GM12891 (cell line): ENCODE measurements around the gene FTO.

Experiments used
- POLR2A ChIP-seq: IDR thresholded peaks from 2 replicates; pipeline ENCODE4 v1.6.1; 2011; ENCODE audit warnings: low read depth, low read length, control low read depth
- POLR2AphosphoS5 ChIP-seq: IDR thresholded peaks from 2 replicates; pipeline ENCODE4 v1.6.1; 2011; ENCODE audit warnings: low read depth, low read length, control low read depth
- POU2F2 ChIP-seq: IDR thresholded peaks from 2 replicates; pipeline ENCODE4 v1.6.1; 2011; ENCODE audit warnings: low read depth, mild to moderate bottlenecking, control low read depth, low read length, moderate library complexity
- TAF1 ChIP-seq: IDR thresholded peaks from 2 replicates; pipeline ENCODE4 v1.6.1; 2011; ENCODE audit warnings: low read depth, low read length, control low read depth

DNA sequence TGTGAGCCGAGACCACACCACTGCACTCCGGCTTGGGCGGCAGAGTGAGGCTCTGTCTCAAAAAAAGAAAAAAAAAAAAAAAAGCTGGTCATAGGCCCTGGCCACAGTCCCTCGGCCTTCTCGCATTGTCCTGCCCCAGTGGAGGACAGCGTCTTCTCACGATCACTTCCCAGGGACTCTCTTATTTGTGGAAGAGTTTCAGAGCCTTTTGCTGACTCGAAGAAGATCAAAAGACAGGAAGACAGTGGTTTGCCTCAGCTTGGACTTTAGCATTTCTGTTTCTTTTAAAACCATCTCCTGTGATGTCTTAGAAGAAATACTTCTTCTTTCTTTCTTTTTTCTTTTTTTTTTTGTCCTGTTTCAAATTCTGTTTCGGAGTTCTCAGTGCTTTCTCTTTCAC lies 210.0 kb downstream of the FTO start:
- no peak for TF ChIP-seq POLR2A
- no peak for TF ChIP-seq POLR2AphosphoS5
- no peak for TF ChIP-seq TAF1
- no peak for TF ChIP-seq POU2F2
